HG02973 (cell line): ENCODE data around the gene GPN1.
A peak's percentile ranks its signal among the peaks of the same experiment; 100 is the strongest.
"Not testable (repeated sequence)": the region's sequence is repeated elsewhere in the genome, so short reads cannot be mapped to it uniquely, and the experiment has no call there.

Experiments
- ATAC-seq: cut with Tn5 transposase; IDR thresholded peaks from one replicate; pipeline ENCODE4 v1.9.1; 2021; ENCODE audit warnings: moderate library complexity; ENCODE audit not compliant: unreplicated experiment

Gene GPN1

DNA sequence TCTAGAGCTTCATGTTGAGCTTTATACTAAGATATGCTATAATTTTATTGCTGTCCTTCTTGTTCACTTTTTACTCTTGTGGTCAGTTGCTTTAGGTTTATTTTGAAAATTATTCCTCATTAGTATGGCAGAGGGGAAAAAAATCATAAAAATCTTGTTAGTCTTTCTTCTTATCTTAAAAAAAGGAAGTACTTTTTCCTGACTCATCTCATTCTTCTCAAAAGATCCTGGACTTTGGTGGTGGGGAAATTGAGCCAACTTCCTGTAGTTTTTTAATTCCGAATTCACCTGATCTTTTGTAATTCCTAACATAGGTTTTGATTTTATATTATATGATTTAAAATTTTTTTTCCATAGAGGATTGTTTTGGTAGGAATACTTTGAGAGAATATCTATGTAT, 38.6 kb downstream of the GPN1 start:
- ATAC-seq: no peak

DNA sequence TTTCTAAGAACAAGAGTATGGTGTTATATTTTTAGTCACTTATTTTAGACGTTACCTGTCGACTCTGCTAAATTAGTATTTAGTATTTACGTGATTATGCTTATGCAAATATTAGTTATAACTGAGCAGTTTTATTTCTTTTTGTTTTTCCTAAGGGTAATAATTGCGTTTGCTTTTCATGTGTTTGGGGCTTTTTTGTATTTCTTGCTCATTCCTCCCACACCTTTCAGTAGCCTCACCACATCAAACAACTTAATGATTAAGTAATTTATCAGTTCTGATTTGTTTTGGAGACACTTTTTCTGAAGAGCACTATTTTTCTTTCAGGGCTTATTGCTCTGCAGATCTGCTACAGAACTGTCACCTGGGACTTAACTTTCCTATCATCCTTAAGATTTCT, 42.4 kb downstream of the GPN1 start:
- no peak for ATAC-seq

DNA sequence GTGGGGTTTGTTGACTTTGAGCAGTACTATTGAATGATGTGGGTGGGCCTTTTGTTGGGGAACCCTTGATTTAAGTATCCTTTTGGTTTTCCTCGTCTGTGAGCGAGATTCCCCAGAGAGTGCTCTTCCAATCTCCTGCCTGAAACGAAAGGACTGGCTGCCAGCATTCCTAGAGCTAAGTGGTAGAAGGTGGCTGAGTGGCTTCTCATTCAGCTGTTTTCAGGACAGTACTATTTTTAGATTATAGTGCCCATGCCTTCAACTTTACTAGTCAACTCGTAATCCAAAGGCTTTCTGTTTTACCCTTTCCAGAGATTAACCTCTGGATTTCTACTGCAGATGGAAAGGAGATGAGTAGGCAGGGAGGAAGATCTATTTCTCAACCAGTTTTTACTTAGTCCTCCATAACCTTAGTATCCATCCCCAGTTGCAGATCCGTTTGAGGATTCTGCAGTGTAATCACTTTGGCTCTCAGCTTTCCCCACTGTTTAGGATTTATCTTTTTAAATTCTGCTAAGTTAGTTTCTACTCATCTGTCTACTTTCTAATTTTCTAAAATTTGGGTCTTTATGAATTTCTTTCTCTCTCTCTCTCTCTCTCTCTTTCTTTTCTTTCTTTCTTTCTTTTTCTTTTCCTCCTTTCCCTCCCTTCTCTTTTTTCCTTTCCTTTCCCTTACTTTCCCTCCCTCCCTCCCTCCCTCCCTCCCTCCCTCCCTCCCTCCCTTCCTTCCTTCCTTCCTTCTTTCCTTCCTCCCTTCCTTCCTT, 44.1 kb downstream of the GPN1 start:
- ATAC-seq: no peak

DNA sequence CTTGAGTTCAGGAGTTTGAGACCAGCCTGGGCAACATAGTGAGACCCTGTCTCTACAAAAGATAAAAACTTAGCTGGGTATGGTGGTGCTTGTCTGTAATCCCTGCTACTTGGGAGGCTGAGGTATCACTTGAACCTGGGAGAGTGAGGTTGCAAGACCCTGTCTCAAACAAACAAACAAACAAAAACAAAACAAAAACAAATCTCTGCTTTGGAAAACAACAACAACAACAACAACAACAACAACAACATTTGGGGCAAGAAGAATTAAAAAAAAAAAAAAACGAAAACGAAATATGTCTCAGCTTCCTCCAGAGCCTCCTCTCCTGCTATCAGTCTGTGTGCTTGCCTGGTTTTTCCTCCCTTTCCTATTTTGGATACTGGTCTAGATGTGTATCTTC, 51.7 kb downstream of the GPN1 start:
- no peak for ATAC-seq

DNA sequence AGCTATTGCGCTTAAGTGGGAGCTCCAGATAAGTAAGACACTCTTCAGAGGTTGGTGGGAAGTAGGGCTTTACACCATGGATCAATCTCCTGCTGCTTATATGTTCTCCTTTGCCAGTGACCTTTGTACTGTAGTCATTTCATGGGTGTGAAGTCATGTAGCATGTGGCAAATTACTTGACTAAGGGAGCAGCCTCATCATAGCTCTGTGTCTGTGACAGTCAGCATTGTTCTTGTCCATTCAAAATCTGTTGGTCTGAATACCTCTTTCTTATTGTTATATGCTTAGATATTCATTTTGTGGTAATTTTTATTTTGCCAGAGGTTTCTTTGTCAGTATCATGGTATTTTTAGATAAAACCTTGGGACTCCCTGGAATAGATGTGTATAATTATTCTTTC, 53.0 kb downstream of the GPN1 start:
- ATAC-seq: no peak

DNA sequence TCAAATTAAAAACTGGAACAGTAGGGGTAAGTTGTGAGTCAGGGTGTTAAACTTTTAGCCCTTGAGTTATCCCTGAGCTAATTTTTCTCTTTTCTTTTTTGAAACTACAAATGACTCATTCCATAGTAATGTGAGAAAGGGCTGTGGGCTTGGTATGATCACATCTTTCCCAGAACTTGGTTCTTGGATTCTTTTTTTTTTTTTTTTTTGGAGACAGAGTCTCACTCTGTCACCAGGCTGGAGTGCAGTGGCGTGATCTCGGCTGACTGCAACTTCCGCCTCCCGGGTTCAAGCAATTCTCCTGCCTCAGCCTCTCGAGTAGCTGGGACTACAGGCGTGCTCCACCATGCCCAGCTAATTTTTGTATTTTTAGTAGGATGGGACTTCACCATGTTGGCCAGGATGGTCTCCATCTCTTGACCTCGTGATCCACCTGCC, 53.5 kb downstream of the GPN1 start:
- ATAC-seq: not testable (repeated sequence)

DNA sequence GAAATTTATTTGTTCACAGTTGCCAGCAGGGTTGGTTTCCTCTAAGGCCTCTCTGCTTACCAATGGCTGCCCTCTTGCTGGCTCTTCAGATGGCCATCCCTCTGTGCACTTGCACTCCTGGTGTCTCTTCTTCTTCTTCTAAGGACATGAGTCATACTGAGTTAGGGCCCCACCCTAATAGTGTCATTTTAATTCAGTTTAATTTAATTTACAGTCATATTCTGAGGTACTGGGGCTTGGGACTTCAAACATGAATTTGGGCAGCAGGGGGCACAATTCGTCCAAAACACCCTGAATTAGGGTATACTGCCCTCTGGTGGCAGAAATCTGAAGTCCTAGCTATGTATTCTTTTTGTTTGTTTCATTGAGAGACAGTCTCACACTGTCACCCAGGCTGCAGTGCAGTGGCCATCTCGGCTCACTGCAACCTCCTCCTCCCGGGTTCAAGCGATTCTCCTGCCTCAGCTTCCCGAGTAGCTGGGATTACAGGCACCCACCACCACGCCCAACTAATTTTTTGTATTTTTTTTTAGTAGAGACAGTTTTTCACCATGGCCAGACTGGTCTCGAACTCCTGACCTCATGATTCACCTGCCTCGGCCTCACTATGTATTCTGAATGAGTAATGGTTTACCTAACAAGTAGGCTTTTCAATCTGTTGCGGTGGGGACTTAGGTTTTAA, 54.7 kb downstream of the GPN1 start:
- ATAC-seq: peak; percentile 69

DNA sequence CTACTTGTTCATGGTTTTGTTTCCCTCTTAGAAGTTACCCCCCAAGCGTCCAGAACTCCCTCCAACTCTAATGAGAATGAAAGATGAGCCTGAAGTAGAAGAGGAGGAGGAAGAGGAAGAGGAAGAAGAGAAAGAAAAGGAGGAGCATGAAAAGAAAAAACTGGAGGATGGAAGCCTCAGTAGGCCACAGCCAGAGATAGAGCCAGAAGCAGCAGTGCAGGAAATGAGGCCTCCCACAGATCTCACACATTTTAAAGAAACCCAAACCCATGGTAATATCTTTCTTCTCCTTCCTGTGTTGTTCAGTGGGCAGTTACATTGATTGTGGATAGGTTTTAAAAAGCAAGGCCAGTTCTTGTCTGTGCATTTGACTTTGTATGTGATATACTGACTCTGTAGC, 56.2 kb downstream of the GPN1 start:
- ATAC-seq: not testable (repeated sequence)

DNA sequence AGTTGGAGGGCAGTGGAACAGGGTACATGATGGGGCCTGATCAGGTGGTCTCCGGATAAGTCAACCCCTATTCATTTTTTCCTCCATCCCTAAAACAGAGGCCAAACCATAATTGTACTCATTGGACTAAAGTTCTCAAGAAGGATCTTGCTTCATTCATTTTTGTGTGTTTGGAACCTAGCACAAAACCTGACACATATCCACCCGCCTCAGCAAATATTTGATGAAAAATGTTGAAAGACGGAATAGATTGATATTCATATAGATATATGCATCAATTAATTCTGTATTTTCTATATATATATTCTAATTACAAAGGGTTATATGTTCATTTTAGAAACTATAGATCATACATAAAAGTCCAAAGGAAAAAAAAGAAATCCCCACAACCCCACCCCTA, 56.7 kb downstream of the GPN1 start:
- no peak for ATAC-seq

DNA sequence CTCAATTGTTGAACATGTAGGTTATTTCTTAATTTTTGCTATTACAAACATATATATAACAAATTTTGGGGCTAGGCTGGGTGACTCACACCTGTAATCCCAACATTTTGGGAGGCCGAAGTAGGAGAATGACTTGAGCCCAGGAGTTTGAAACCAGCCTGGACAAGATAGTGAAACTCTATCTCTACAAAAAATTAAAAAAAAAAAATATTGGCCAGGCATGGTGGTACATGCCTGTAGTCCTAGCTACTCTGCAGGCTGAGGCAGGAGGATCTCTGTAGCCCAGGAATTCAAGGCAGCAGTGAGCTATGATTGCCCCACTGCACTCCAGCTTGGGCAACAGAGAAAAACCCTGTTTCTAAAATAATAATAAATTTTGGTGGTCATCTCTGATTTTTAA, 58.4 kb downstream of the GPN1 start:
- no peak for ATAC-seq

DNA sequence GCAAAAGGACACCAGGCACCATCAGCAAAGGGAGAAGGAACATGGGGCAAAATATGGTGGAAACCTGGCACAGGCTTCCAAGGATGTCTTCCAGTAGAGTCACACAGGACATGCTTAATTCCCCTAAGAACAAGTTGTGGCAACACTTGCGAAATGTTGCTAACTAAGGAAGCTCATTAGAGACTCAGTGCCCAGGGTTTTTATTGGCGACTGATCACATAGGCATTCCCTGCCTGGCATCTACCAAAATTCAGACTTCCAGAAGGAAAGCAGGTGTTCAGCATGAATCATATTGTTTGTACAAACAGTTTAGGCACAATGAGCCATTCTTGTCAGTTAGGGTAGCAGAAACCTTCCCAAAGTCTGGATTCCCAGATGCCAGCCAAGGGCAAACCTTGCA, 60.6 kb downstream of the GPN1 start:
- ATAC-seq: no peak

DNA sequence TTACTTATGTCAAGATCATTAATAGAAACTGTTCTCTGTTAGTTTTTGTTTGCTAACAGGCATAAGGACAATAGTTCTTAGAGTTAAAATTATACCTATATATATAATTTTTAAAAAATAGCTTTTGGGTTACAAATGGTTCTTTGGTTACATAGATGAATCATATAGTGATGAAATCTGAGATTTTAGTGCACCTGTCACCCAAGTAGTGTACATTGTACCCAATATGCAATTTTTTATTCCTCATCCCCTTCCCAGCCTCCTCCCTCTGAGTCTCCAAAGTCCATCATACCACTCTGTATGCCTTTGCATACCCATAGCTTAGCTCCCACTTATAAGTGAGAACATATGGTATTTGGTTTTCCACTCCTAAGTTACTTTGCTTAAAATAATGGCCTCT, 61.2 kb downstream of the GPN1 start:
- no peak for ATAC-seq

DNA sequence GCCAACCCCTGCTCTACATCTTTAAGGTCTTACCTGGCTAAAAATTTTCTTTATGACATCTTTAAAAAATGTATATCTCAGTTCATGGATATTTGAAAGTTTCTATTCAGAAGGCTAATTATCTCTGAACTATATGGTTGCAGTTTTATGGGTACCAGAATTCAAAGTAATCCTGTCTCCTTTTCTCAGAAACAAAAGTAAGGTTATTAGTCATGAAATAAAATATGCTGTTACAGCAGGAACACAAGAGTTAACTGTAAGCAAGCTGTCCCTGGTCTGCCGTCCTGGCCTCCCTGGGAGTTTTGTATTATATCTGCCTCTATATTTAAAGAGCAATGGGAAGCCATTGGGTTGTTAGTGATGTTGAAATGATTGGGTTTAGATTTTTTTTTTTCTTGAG, 68.8 kb downstream of the GPN1 start:
- ATAC-seq: no peak
